ENCODE measurements around the gene TLE4. TPM values are rescaled to one million over a fixed set of nuclear protein-coding genes. Genes with fewer than 3 reads are reported as not detected.
"Not testable (repeated sequence)": the region's sequence is repeated elsewhere in the genome, so short reads cannot be mapped to it uniquely, and the experiment has no call there.

TLE4 gene
- polyA plus RNA-seq, 12 donors = 13.9 to 39.6 (median 19.6) TPM; not detected in 1

DNA sequence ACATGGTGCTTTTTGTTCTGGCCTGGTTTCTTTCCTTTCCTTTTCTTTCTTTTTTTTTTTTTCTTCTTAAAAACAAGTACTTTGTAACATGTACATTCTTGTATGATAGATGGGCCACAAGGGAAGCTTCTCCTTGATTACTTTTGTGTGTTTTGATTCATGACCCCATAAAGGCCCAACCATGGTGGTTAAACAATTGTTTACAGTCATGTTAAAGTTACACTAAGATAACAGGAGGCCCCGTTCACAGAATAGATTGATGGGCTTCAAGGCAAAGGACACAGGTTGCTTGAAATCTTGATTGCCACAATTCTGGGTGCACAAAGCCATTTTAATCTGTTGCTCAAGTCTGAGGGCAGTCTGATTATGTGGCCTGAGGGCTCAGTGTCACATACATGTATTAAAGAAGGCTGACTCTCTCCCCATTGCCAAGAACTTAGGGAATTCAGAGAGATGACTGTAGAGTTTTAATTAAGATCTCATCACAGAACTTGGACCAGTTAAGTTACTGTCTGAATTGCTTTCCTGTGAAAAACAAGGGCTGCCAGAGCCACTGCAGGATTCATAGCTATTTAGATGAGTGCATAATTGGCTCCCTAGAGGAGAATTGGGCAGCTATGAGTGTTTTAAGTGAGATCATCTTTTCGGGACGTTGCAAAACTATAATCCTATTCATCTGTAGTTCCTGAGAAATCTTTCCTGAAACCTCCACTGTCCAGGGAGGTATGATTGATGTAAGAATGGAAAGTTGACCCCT lies 163.4 kb downstream of the TLE4 start:
- peak; percentile 20 for DNase-seq

DNA sequence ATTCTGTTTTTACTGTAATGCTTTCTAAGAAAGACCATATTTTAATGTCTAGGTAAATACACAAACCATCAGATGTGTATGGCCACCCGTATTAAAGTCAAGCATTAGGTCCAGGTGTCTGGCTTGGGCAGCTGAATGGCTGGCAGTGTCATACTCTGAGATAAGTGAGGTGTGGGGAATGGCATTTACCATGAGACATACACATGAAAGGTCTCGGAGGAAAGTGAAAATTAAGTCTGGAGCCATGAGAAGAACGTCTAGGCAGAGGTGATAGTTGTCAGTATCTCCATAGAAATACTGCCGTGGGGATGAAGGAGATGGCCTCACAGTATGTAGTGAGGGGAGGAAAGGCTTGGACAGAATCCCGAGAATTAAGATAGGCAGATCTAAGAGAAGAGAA lies 164.3 kb downstream of the TLE4 start:
- DNase-seq = no peak

GRCh38 chr9:79741381-79741780 lies 169.6 kb downstream of the TLE4 start:
- no peak for DNase-seq

DNA sequence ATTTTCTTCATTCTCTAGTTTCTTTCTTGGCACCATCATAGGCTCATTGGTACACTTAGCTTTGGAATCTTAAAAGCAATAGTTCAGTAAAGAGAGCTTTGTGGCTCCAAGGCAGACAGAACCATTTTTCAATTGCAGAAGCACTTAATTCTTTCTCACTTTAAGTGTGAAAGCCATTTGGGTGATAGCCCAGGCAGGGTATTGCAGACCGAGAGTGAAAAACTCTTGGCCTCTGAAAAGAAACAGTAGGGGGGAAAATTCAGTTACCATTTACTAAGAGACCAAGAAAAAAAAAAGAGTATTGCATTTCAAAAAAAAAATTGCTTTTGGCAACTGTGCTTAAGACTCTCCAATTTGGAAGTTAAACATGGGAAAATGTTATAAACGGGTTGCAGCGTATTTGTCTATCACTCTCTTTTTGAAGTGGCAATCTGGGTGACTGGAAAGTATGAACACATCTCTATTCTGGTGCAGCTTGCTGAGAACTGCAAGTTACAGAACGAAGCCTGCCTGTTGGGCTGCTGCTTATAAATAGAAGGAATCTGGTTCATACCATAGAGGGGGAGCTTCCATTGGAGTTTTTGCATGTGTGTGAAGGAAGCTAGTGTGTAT lies 170.5 kb downstream of the TLE4 start:
- peak; percentile 67 for DNase-seq

DNA sequence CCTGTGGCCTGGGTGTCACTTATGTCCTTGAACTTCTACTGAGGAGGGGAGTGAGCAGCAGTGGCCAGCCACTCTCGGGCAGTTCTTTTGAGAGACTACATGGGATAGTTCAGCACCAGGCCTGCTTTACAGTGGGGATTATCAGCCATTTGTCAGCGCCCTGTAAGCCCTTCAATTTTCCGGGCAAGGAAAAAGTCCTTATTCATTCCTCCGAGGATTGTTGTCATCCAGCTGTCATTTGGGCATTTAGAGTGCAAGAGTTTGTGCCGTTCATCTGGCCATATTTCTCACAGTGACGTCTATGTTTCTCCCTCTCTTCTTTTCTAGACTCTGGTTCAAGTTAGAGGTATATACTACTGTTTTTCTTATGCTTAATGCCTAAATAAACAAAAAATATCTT lies 172.8 kb downstream of the TLE4 start:
- DNase-seq = no peak

DNA sequence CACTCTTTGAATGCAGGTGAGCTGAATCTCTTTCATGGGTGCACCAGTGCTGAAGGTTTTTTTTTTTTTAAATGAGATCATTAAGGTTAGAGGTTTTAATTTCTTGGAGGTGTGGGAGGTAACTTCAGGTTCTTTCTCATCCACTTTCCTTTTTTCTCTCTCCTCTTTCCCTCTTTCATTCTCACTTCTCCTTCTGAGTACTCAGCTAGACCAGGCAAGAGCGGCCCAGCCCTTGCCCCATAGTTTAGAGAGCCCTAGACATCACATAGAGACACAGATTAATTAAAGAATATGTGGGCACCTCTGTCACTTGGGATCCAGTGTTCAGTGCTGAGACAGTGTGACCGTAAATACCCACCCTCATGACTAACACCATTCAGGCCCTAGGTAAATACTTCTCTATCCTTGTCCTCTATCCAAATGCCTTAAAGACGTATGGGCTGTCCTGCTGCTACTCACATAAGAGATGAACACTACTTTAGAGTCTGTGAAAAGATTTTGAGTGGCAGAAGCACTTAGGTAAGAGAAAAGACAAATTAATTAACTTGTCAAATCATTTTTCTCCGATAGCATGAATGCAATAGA lies 174.1 kb downstream of the TLE4 start:
- no peak for DNase-seq

- not testable (repeated sequence) for DNase-seq
These were observed 180.2 kb downstream of the TLE4 start for GRCh38 chr9:79751895-79752466.

- no peak for DNase-seq
These were observed 184.6 kb downstream of the TLE4 start for GRCh38 chr9:79756414-79756813.

DNA sequence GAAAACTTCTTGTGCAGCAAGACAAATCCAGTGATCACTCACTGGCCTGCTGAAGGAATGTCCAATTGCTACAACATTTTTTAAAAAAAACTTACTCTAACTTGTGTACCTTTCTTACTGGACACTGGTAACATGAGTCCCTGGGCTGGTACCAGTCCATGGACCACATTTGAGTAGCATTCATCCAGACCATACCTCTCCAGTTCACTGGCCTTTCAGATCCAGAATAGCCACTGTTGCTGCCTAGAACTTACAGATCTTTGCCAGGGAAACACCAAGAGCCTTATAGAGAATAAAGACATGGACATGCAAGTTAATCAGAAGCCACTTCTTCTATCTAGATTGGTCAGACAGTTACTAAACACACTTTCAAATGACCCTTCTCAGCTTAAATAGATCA lies 185.3 kb downstream of the TLE4 start:
- DNase-seq = no peak

GRCh38 chr9:79757881-79758669 lies 186.3 kb downstream of the TLE4 start:
- no peak for DNase-seq

DNA sequence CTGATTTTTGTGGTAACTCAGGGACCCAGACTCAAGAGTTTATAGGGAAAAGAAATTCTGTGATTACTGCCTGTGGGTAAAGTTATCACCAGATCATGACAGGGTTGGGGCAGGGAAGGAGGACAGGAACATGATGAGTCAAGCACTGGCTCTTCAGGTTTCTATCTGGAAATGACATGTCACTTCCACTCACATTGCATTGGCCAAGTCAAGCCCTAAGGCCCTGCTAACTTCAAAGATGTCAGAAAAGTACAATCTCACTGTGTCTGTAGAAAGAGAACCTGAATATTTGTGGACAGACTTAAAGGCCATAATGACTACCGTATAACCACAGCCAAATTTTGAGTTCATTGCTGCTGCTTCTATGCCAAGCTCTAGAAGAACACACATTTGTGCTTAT lies 187.7 kb downstream of the TLE4 start:
- DNase-seq = no peak

DNA sequence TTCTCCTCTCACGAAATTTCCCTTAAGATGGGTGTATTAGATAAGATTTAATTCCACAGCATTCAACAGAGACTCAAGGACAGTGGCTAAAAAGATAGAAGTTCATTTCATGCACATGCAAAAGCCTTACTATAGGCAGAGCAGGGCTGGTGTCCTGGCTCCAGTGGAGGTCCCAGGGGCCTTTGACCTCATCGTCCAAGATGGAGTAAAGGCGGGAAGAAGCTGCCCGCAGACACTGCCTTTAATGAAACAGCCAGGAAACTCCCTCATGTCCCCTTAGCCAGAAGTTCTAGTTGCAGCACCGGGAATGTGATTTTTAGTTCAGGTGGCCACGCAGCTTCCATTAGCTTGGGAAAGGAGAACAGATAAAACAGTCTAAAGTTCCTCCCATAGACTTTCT lies 190.3 kb downstream of the TLE4 start:
- no peak for DNase-seq

DNA sequence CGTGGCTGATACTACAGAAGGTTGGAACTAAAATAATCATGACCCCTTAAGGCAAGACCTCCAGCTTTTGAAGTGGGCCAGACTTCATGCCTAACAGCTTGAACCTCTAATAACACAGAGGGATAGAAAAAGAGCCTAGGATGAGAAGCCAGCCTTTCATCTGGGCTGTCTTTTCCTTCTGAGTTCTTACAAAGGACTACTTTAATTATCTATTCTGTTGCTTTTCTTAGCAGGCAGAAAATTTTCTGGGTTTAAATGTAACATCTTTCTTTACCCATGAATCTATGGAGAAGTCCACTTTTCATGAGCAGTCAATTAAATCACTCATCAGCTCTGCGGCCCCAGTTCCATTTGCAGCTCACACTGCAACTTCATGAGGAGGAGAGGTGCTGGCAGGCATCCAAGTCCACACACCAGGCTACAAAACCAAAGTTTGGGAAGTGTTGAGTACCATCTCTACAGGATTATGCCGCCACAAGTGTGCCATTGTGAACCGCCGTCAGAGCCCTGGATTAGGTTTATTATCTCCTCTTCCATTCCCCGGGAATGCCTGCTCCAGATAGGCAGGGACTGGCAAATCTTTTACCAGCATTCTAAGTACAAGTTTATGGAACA lies 192.0 kb downstream of the TLE4 start:
- DNase-seq = peak; percentile 36

- DNase-seq = peak; percentile 80
These were observed 192.6 kb downstream of the TLE4 start for GRCh38 chr9:79764374-79764773.

GRCh38 chr9:79765466-79765865 lies 193.7 kb downstream of the TLE4 start:
- no peak for DNase-seq

DNA sequence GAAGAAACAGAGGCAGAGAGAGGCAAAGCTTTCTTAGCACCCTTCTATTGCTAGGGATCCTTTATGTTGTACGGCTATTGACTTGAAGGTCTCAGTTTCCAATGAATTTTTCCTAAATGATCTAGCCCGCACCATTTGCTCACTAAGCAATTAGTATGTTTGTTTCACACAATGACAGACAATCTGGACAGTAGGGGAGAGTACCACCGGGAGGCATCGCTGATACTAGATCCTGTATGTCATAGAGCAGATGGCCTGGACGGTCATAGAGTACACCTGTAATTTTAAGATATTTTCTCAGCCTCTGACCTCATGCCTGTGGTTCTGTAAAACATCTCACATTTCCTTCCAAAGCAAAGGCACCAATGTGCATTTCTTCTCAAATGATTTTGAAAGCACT lies 194.3 kb downstream of the TLE4 start:
- no peak for DNase-seq

GRCh38 chr9:79768194-79768593 lies 196.4 kb downstream of the TLE4 start:
- DNase-seq = no peak

DNA sequence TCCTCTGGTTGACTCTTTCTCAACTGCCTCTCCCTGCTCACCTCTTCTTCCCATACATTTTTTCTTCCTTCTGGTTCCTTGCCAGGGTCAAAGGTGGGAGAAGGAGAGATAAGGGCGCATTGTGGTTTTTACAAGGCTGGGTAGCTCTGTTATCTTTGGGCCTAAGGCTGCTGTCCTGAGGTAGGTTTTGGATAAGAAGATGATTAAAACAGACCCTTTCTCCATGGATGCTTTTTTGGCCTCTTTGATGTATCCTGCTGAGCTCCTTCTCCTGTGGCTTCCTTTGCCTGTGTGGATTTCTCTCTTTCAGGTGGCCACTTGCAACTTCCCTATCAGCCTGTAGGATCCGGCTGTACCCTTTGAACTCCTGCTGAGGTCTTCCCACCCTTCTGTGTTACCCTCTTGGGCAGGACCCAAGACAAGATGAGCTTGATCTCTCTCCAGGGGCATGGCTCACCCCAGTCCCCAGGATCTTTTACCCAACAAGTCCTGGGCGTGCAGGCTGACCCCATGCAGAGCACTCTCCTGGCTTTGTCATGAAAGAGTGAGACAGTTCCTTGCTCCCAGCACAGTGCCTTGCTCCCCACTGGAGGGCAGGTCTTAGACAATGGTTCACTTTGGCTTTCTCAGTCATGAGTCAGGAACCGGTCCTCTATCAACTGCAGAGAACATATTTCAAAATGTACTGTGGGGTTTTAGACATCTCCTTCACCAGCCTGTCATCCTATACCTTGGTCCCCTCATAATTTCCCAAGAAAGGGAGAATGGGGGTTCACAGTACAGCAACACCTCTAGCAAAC lies 197.9 kb downstream of the TLE4 start:
- DNase-seq = no peak

GRCh38 chr9:79774356-79774755 lies 202.6 kb downstream of the TLE4 start:
- DNase-seq = no peak

Data from muscle of arm (tissue), 12 donors.